ENCODE measurements around the gene TNFRSF14. TPM values are rescaled to one million over a fixed set of nuclear protein-coding genes. Genes with fewer than 3 reads are reported as not detected.

Gene TNFRSF14
- total RNA-seq, 1 donor = 12.0 TPM

GRCh38 chr1:2610036-2610959 is 54.1 kb downstream of the TNFRSF14 start:
- DNase-seq (ENCODE audit: low read depth) = no peak
- H3K4me3 ChIP-seq (ENCODE audit: low read depth, low read length) = no peak overlapping the region
- no peak for TF ChIP-seq CTCF (IDR thresholded peaks at IDR 0.05; ENCODE audit: insufficient read depth, low read length)

GRCh38 chr1:2611031-2611501 is 54.9 kb downstream of the TNFRSF14 start:
- no peak overlapping the region for H3K4me3 ChIP-seq (ENCODE audit: low read depth, low read length)
- DNase-seq (ENCODE audit: low read depth) = no peak
- TF ChIP-seq CTCF (IDR thresholded peaks at IDR 0.05; ENCODE audit: insufficient read depth, low read length) = no peak

- no peak for TF ChIP-seq CTCF (IDR thresholded peaks at IDR 0.05; ENCODE audit: insufficient read depth, low read length)
- DNase-seq (ENCODE audit: low read depth) = no peak
- H3K4me3 ChIP-seq (ENCODE audit: low read depth, low read length) = no peak overlapping the region
Measured at GRCh38 chr1:2611621-2612437, 55.7 kb downstream of the TNFRSF14 start.

GRCh38 chr1:2612591-2613365 is 56.6 kb downstream of the TNFRSF14 start:
- no peak for TF ChIP-seq CTCF (IDR thresholded peaks at IDR 0.05; ENCODE audit: insufficient read depth, low read length)
- no peak overlapping the region for H3K4me3 ChIP-seq (ENCODE audit: low read depth, low read length)
- no peak for DNase-seq (ENCODE audit: low read depth)

Other genes with a start within 250 kb of the TNFRSF14 start
- 8.2 and 11.8 TPM in 2 replicates for gene MORN1, start 164.8 kb upstream of the TNFRSF14 start, total RNA-seq (ENCODE audit: low replicate concordance)
- gene RER1, start 164.5 kb upstream of the TNFRSF14 start, total RNA-seq (ENCODE audit: low replicate concordance) = 98.1 and 439 TPM in 2 replicates
- 12.8 and 24.9 TPM in 2 replicates for gene PEX10, start 143.8 kb upstream of the TNFRSF14 start, total RNA-seq (ENCODE audit: low replicate concordance)
- 0.81 TPM in 1 of 2 replicates, not detected in the other for gene PLCH2, start 80.1 kb upstream of the TNFRSF14 start, total RNA-seq (ENCODE audit: low replicate concordance)
- 22.8 and 23.4 TPM in 2 replicates for gene PANK4, start 29.8 kb upstream of the TNFRSF14 start, total RNA-seq (ENCODE audit: low replicate concordance)
- gene HES5, start 26.1 kb upstream of the TNFRSF14 start, total RNA-seq (ENCODE audit: low replicate concordance) = not detected in 2 replicates
- gene PRXL2B, start 30.4 kb downstream of the TNFRSF14 start, total RNA-seq (ENCODE audit: low replicate concordance) = 15.5 and 23.0 TPM in 2 replicates
- gene MMEL1, start 76.6 kb downstream of the TNFRSF14 start, total RNA-seq (ENCODE audit: low replicate concordance) = not detected in 2 replicates
- gene TTC34, start 245.3 kb downstream of the TNFRSF14 start, total RNA-seq (ENCODE audit: low replicate concordance) = 0.27 and 0.41 TPM in 2 replicates

All from fibroblast of the aortic adventitia (primary cell).